HG02870 (cell line): ENCODE measurements around the gene SST.

Experiments
- ATAC-seq: cut with Tn5 transposase; IDR thresholded peaks from one replicate; pipeline ENCODE4 v1.9.1; 2021; ENCODE audit warnings: mild to moderate bottlenecking, moderate library complexity; ENCODE audit not compliant: unreplicated experiment

SST gene

DNA sequence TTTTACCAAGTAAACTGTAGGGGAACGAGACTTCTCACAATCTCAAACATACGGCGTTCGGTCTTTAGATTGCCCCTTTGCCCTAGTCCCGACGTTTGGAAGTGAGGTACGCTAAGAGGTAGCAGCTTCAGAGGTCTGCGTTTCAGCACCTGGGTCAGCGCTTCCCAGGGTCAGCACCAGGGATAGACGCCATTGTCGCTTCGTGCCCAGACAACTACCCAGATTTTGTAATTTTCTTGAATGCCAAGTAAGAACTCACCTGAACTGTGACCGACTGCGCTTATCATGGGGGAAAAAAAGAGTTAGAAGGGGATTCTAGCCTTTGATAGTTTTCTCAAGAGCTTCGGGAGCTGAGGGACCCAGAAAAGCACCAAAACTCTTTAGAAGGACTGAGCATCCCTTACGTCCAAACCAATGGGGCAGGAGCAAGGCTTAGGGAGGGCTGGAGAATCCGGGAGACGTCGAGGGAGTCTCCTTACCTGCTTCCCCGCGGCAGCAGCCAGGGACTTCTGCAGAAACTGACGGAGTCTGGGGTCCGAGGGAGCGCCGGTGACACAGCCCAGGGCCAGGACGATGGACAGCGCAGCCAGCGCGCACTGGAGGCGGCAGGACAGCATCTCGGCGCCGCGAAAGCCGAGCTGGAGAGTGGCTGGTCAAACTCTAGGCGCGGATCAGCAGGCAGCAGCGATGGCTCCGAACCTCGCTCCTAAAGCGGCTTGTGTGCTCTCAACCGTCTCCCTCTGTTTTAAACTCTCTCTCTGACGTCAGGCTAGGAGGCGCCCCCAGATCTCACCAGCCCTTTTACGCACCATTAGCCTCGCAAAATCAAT is at the start of gene SST:
Gene SST (minus strand): TSS at position 720 of the 830 bp plus-strand sequence. CDS start 103 bp downstream, at position 617.
- ATAC-seq = no peak

DNA sequence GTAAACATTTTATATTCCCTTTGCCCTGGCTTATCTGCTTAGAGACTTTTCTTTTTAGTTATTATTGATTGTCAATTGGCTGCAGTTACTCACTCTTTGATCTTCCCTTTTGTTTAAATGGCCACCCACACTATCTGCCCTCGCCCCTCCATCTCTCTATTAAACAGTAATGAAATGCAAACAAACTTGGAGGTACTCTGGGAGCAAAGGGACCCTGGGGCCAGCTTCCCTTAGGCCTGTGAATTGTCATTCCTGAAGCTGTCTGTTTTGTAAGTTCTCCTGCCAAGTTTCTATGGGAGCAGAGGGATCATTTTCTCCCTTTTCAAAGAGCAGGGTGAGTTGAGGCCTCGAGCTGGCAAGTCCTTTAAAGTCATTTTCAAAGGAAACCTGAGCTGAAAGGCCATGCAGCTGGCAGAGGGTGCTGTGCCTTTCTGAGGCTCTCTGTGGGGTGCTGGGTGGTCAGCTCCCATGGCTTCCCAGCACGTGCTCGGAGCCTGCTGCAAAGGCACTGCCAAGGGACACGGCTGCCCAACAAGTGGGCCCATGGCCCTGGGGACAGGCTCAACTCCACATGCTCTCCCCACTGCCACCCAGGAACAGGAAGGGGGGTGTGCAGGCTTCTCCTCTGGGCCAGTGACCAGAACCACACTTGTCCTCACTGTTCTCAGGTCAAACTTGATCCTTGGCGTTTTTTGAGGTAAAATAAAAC is 49.6 kb upstream of the SST start:
- ATAC-seq = no peak

DNA sequence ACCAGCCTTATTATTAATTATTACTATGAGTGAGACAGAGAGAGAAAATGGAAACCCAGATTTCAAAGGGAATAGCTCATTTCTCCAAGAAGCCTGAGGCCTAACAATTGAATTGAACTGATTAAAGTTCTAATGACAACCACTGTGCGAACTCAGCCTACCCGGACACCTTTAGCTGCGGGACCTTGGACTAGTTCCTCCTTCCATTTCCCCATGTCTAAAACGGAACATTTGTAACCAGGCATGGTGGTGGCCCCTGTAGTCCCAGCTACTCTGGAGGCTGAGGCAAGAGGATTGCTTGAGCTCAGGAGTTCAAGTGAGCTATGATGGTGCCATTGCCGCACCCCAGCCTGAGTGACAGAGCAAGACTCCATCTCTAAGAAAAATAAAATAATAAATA is 48.6 kb upstream of the SST start:
- no peak for ATAC-seq

DNA sequence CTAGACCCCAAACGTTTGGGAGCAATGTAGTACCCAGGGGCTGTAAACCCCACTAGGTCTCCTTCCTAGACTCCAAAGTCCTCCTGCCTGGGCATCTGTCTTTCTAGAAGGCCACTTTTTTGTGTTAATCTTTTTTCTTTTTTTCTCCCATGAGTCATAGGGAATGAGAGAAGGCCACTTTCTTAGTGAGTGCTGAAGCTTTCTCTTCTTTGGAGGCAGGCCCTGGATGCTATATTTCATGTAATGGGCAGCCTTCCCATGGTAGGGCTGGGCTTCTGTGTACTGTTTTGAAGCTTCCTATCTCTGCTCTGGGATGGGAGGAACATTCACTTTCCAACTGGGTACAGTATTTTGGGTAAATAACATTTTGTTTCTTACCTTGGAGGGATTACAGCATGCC is 47.4 kb upstream of the SST start:
- no peak for ATAC-seq

DNA sequence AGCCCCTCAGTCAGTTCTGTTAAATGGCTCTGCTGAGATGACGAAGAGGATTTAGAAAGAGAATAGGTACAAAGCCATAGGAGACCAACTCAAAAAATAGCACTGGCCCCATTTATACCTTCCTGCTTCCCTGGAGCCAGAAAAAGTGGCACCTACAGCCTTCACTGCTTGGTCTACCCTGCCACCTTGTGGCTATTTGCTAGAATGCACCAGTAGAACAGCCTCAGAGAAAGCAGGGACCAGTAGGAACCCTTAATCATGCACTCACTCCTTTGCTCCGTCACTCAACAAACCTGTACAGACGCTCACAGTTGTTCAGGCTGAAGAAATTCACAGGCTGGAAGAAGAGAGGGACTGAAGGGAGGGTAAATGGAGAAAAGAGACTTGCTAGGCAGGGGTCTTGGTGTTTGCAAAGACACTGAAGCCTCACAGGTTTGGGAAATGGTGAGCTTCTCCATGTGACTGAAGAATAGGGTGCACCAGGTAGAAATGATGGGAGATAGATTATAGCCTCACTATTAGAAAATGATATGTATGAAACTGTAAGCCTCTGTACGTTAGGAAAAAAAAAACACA is 44.3 kb upstream of the SST start:
- ATAC-seq = peak; percentile 93

DNA sequence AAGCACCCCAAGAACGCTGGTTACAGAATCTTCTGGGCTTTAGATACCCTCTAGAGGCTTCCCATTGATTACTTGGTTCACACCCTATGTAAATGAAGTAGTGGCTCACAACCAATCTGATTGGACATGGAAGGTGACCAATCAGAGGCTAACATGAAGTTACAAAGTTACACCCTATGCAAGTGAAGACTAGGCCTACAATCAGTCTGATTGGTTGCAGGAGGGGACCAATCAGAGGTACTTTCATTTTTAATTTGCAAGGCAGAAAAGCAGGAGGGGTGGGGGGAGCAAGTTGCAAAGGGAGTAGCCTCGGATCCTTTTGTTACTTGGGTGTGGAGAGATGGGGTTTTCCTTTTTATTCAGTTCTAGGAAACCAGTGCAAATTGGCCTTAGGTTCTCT is 43.3 kb upstream of the SST start:
- ATAC-seq = no peak

DNA sequence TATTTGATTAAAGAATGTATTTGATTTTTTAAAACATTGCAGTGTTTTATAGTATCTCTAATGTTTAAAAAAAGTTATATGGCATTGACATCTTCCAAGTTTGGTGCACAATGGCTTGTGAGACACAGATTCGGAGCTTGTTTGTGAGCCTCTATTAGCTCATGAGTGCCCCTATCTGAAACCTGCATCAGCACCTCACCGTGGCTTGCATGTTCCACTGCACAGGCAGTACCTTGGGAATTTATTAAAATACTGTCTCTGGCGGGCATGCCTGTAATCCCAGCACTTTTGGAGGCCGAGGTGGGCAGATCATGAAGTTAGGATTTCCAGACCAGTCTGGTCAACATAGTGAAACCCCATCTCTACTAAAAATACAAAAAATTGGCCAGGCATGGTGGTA is 39.0 kb upstream of the SST start:
- no peak for ATAC-seq

DNA sequence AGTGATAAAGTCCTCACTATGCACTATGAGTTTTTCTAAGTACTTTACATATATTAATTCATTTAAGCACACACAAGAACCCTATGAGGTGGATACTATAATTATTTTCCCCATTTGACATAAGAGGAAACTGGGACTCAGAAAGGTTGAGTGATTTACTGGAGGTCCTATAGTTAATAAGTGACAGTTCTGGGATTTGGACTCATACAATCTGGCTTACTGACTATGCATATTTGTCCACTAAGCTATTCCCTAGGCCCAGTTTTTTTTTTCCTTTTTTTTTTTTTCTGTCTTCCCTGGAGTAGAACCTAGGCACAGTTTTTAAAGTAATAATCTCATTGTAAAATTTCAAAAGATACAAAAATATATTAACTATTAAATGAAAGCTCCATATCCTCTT is 38.5 kb upstream of the SST start:
- ATAC-seq = no peak

DNA sequence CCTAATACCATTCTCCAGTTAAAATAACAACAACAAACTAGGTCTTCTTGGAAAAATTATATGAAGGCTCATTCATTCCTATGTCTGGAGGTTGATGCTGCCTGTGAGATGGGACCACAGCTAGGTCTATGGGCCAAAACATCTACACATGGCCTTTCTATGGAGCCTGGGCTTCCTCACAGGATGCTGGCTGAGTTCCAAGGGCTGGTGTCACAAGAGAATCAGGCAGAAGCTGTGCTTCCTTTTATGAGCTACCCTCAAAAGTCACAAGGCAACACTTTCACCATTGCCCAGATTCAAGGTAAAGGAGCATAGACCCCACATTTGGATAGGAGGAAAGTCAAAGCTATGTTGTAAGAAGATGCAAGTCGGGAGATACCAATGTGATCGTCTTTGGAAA is 36.8 kb upstream of the SST start:
- ATAC-seq = no peak

DNA sequence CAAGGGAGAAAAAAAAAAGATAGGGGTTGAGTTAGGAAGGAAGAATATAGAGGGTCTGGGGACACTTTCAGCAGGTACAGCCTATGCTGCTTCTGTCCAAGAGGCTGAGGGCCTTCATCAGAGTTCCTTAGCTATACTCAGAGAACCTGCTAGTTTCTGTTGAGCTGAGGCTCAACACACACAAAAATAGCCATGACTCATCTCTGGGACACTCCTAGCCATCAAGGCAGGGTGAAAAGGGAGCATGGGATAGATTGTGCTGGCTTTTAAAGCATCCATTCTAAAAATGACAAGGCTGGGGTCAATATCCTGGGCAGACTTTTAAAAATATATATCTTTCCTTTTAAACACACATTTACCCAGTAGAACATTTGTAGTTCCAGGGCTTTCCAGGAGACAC is 35.0 kb upstream of the SST start:
- ATAC-seq = no peak

DNA sequence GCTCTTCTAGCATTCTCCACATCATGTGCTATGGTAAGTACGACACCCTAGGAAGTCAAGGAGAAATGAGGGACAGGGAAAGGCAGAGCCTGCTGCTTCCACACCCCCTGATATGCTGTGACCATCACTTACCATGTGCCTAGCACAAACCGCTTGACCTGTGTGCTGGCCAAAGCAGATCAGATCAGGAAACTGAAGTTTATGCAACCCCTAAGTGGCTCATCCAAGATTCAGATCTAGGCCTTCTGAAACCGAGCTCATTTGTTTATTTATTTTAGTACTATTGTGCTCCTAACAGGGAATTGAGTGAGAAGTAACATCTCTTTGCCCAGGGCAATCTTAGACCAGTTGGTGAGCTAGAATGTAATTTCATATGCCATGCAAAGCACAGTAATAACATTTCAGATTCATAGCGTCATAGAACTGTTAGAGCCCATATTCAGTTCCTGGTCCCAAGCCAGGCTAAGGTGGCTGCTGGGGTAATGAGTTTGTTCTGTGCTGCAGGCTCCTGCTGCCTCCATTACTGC is 32.4 kb upstream of the SST start, which contains the start of gene RTP2:
Gene RTP2 (minus strand): TSS at position 51 of the 527 bp plus-strand sequence. CDS start 429 bp downstream, outside the sequence.
- no peak for ATAC-seq

DNA sequence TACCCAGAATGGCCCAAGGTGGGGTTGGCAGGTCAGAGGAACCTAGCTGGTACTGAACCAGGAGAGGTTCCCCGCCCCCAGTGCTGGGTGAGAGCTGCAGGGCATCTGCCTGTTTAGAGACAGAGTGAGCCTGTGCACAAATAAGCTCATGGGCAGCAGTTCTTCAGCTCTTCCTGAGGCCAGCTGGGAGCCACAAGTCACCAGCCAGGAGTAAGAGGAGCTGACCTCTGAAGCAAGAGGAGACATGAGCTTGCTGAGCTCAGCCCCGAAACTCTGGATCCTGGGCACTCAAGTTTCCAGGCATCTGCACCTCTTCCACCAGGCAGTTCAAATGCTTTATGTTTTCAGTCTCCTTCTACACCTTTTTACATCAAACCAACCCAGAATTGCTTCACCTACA is 30.1 kb upstream of the SST start:
- no peak for ATAC-seq

DNA sequence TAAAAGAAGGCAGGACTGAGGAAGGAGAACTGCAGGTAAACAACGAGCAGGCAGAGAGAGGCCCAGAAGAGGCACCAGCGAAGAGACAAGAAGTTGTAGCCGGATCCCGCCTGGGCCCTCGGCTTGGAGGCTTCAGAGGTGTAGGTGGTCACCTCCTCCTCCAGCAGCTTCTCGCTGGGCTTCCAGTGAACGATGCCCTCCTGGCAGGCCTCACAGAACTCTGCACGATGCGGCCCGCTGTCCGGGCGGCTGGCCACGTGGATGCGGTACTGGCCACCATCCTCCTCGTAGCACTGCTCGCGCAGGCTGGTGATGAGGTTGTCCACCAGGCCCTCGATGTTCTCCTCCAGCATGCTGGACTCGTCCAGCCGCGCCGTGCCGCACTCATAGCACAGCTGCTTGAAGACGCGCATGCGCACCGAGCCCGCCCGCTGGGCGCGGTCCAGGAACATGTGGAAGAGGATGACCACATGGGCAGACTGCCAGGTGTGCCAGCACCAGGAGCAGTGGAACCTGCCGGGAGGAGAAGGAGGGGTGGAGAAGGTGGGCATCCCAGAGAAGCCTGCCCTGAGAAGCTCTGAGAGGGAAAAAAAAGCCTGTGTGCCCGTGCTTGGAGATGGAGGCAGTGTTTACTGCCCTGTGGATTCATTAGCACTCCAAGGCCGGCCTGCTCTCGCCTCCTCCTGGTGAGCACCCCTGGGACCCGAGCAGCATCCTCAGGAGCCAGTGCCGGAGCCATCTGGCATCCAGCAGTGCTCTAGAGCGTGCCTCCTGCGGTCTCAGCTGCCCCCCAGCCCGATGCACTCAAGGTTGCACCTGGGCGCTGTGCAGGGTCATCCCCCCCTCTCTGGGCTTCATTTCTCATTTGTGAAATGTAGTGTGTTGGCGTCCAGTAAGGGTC is 28.6 kb upstream of the SST start:
- ATAC-seq = no peak

DNA sequence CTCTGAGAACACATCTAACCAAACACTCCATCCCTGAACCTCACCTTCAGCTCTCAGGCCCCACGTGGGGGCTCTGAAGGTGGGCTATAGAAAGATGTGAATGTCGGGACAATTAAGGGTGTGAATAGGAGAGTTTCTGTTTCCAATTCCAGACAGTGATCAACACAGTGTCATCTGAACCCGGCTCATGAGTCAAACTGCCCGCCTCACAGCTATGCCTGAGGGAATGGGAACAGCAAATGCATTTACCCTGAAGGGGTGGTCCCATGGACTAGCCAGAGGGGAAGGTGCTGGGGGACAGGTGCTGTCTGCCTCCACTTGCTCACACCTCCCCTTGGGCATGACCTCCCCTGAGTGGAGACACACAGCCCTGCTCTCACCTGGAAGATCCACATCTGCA is 25.8 kb upstream of the SST start:
- ATAC-seq = no peak

DNA sequence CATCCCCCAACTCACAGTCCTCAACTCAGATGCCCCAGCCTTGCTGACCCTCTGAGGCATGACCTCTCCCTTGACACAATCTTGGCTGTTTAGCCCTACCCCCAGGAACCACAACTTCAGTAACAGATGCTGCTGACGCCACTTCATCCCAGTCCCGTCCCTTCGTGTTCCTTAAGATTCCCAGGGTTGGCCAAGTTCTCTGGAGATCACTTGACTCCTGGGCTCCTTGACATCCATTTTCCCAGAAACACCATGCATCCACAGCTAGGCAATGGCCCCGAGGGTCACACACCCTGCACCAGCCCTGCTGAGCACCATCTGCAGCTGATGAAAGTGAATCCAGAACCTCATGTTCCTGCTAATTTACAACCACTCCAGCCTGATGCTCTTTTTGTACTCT is 25.3 kb upstream of the SST start:
- no peak for ATAC-seq

DNA sequence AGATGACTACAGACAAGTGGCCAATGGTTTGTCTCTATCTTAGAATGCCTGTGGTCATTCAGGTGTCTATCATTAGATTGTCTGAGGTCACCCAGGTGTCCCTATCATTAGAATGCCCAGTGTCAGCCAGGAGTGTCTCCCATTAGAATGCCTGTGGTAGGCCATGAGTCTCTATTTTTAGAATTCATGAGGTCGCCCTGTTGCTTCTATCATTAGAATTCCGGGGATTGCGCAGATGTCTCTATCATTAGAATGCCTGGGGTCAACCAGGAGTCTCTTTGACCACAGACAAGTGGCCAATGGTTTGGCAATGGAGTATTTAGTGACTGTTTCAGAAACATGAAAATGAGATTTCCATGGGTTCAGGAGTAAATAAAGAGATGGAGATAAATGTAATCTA is 24.6 kb upstream of the SST start:
- no peak for ATAC-seq

DNA sequence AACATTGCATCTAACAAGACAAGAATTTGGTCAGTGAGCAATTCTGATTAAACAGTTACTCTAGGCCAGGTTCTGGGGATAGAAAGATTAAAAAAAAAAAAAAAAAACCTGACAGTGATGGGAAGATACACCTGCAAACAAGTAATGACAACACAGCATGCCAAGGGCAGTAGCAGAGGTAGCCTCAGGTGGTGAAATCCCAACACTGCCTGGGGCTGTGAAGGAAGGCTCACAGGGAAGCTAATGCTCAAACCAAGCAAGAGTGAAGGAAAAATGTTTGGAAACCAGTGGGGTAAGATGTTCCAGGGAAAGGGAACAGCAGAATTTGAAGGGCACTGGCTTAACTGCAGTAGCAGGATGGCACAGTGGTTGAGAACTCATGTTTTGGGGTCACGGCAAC is 23.2 kb upstream of the SST start:
- ATAC-seq = no peak

DNA sequence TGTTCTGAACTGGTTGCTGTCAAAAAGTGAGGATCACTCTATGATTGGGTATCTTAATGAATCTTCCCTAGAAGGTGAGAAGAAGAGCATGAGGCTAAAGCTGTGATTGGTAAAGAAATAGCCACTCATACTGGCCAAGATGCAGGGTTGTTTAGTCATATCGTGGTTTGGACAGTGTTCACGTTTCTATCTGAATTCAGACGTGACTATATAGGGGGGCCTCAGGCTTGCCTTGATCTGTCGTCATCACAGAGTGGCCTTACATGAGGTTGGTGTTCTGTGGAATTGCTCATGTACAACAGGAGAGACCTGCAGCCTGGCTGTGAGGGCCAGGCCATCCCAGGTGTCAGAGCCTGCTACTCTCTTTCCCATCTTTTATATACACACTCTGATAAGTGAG is 19.8 kb upstream of the SST start:
- ATAC-seq = no peak

DNA sequence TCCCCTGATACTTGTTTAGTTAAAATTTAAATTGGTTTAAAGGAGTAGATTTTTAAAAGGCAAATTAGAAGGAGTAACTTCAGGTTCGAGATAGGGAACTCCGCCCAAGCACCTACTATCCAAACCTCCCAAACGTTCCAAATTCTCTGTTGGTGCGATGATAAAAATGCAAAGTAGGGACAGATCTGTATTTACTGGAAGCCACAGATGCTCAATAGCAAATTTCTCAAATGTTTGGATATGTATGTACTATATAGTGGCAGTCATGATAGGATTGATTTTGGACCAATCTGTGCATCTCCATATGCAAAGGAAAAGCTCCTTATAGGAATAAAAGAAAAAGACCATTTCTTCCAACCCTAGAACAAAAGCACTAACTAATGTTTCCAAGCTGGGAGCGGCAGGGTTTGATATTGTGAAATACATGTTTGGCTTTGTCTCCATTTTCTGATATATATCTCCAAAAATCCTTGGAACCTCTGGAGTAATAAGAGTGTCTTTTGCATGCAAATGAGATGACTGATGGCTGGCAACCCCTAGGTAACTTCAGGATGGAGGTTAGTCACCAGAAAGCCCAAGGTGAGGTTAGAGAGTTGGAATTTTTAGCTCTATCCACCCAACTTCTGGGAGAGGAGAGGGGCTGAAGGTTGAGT is 16.6 kb upstream of the SST start:
- ATAC-seq = no peak

DNA sequence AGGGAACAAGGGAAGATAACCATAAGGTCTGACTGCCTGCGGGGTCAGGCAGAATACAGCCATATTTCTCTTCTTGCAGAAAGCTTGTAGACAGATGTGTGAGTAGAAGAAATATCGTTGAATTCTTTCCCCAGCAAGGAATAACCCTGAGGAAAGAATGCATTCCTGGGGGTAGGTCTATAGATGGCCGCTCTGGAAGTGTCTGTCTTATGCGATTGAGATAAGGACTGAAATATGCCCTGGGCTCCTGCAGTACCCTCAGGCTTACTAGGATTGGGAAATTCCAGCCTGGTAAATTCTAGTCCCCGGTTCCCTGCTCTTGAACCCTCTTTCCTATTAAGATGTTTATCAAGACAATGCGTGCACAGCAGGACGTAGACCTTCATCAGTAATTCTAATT is 15.8 kb upstream of the SST start:
- no peak for ATAC-seq
